Measurements from ENCODE around the gene AGXT. TPM values are rescaled to one million over a fixed set of nuclear protein-coding genes. Genes with fewer than 3 reads are reported as not detected.

Gene AGXT
- total and polyA plus RNA-seq, 4 donors = 0.05 to 0.61 (median 0.16) TPM; not detected in 1

- Histone ChIP-seq H3K27ac (ENCODE audit: low read depth in 1 of 2, low read length in 1 of 2) (no peak overlapping the region), H3K4me1 (ENCODE audit: control insufficient read depth in 5 of 5, insufficient read depth in 5 of 5, low read length in 5 of 5) (peaks cover 0 to 12% (median 3%) of the 10 kb centered on the region in 5 donors), H3K9me3 (ENCODE audit: control insufficient read depth in 4 of 4, insufficient read depth in 3 of 4, low read length in 3 of 4) (peaks cover 0 to 13% (median 0%) of the 10 kb centered on the region in 4 donors), H3K27me3 (ENCODE audit: control insufficient read depth in 3 of 3, insufficient read depth in 3 of 3, low read length in 2 of 3) (peaks cover 23 to 69% (median 39%) of the 10 kb centered on the region in 3 donors), H3K9ac (ENCODE audit: insufficient read depth in 1 of 2, low read length in 2 of 2) (no peak overlapping the region), H3K36me3 (ENCODE audit: control insufficient read depth in 4 of 4, insufficient read depth in 4 of 4, low read length in 4 of 4) (no peaks in the 10 kb centered on the region), H3K4me3 (no peak overlapping the region)
- DNase-seq = no peak
- no peak for ATAC-seq (ENCODE audit: insufficient read depth, low FRiP score)
- WGBS, 2 donors = 0 to 2% methylated on average over 57 to 64 of the region's 64 CpGs
- no peak for TF ChIP-seq CTCF (IDR thresholded peaks at IDR 0.05; ENCODE audit: control extremely low read depth, extremely low read depth)
These were observed 47.8 kb upstream of the AGXT start for GRCh38 chr2:240820607-240821428.

GRCh38 chr2:240821429-240821778 lies 47.2 kb upstream of the AGXT start:
- DNase-seq = no peak
- Histone ChIP-seq H3K9ac (ENCODE audit: insufficient read depth in 1 of 2, low read length in 2 of 2) (no peak overlapping the region), H3K4me3 (no peak overlapping the region), H3K27ac (ENCODE audit: low read depth in 1 of 2, low read length in 1 of 2) (no peak overlapping the region), H3K9me3 (ENCODE audit: control insufficient read depth in 4 of 4, insufficient read depth in 3 of 4, low read length in 3 of 4) (peaks cover 0 to 11% (median 0%) of the 10 kb centered on the region in 4 donors), H3K4me1 (ENCODE audit: control insufficient read depth in 5 of 5, insufficient read depth in 5 of 5, low read length in 5 of 5) (peaks cover 0 to 12% (median 3%) of the 10 kb centered on the region in 5 donors), H3K36me3 (ENCODE audit: control insufficient read depth in 4 of 4, insufficient read depth in 4 of 4, low read length in 4 of 4) (no peaks in the 10 kb centered on the region), H3K27me3 (ENCODE audit: control insufficient read depth in 3 of 3, insufficient read depth in 3 of 3, low read length in 2 of 3) (peaks cover 23 to 70% (median 41%) of the 10 kb centered on the region in 3 donors)
- TF ChIP-seq CTCF (IDR thresholded peaks at IDR 0.05; ENCODE audit: control extremely low read depth, extremely low read depth) = no peak
- 9 to 14% methylated on average over 7 of the region's 7 CpGs for whole genome bisulfite sequencing, 2 donors
- no peak for ATAC-seq (ENCODE audit: insufficient read depth, low FRiP score)

GRCh38 chr2:240822280-240822847 lies 46.3 kb upstream of the AGXT start:
- Histone ChIP-seq H3K27me3 (ENCODE audit: control insufficient read depth in 3 of 3, insufficient read depth in 3 of 3, low read length in 2 of 3) (peaks cover 23 to 70% (median 49%) of the 10 kb centered on the region in 3 donors), H3K27ac (ENCODE audit: low read depth in 1 of 2, low read length in 1 of 2) (no peak overlapping the region), H3K4me1 (ENCODE audit: control insufficient read depth in 5 of 5, insufficient read depth in 5 of 5, low read length in 5 of 5) (peaks cover 0 to 12% (median 3%) of the 10 kb centered on the region in 5 donors), H3K4me3 (no peak overlapping the region), H3K9me3 (ENCODE audit: control insufficient read depth in 4 of 4, insufficient read depth in 3 of 4, low read length in 3 of 4) (peaks cover 0 to 11% (median 0%) of the 10 kb centered on the region in 4 donors), H3K9ac (ENCODE audit: insufficient read depth in 1 of 2, low read length in 2 of 2) (no peak overlapping the region), H3K36me3 (ENCODE audit: control insufficient read depth in 4 of 4, insufficient read depth in 4 of 4, low read length in 4 of 4) (no peaks in the 10 kb centered on the region)
- WGBS, 2 donors = 77 to 79% methylated on average over 4 of the region's 4 CpGs
- ATAC-seq (ENCODE audit: insufficient read depth, low FRiP score) (no peak), DNase-seq (no peak)
- TF ChIP-seq CTCF (IDR thresholded peaks at IDR 0.05; ENCODE audit: control extremely low read depth, extremely low read depth) = no peak

Data from lung (tissue), 12 donors.